Measurements from ENCODE around the gene ZNF470.

Gene ZNF470

GRCh38 chr19:56567274-56568120, at the start of gene ZNF470 (continued):
- TF ChIP-seq TSHZ1 (tag by site-specific recombination; IDR thresholded peaks at IDR 0.05; ENCODE audit: borderline replicate concordance) (no peak), OVOL3 (tag by site-specific recombination; IDR thresholded peaks at IDR 0.05) (no peak), KLF7 (tag by site-specific recombination; IDR thresholded peaks at IDR 0.05; ENCODE audit: borderline replicate concordance) (peak; percentile 74; the same call in 1 of the 2 replicates), ZNF518A (tag by site-specific recombination; conservative IDR thresholded peaks at IDR 0.05; ENCODE audit: low read depth) (0 out of 2 replicates have a peak, but pooled peaks have one; percentile 36), ZBTB21 (tag by site-specific recombination; IDR thresholded peaks at IDR 0.05) (no peak), PRDM6 (tag by site-specific recombination; IDR thresholded peaks at IDR 0.05) (no peak), GLIS2 (tag by site-specific recombination; IDR thresholded peaks at IDR 0.05) (peak; percentile 71; the same call in 1 of the 2 replicates), ZNF26 (tag by site-specific recombination; IDR thresholded peaks at IDR 0.05) (no peak), ZNF239 (tag by site-specific recombination; IDR thresholded peaks at IDR 0.05) (no peak), ZNF501 (tag by site-specific recombination; IDR thresholded peaks at IDR 0.05) (no peak; the same call in 1 of the 2 replicates), ATF2 (tag by site-specific recombination; IDR thresholded peaks at IDR 0.05; ENCODE audit: low read depth) (no peak), BCL11A (tag by site-specific recombination; IDR thresholded peaks at IDR 0.05; ENCODE audit: low read depth) (no peak), ZFP37 (tag by site-specific recombination; IDR thresholded peaks at IDR 0.05) (no peak), ZNF654 (tag by site-specific recombination; IDR thresholded peaks at IDR 0.05; ENCODE audit: low read depth) (no peak), ZNF174 (tag by site-specific recombination; IDR thresholded peaks at IDR 0.05) (no peak), BCL6B (tag by site-specific recombination; IDR thresholded peaks at IDR 0.05) (no peak), ZNF600 (tag by site-specific recombination; IDR thresholded peaks at IDR 0.05) (peak; percentile 73), ZNF791 (tag by site-specific recombination; IDR thresholded peaks at IDR 0.05) (no peak), ZNF610 (tag by site-specific recombination; IDR thresholded peaks at IDR 0.05; ENCODE audit: borderline replicate concordance) (no peak; the same call in 1 of the 2 replicates), ZNF148 (tag by site-specific recombination; IDR thresholded peaks at IDR 0.05; ENCODE audit: borderline replicate concordance) (no peak)

Measured in HEK293 (cell line).